Activated CD4-positive, alpha-beta memory T cell treated with anti-CD3 and anti-CD28 coated beads for 36 hours (primary cell): Measurements from ENCODE around the gene UVRAG. TPM values are rescaled to one million over a fixed set of nuclear protein-coding genes. Genes with fewer than 3 reads are reported as not detected.
"Not testable (repeated sequence)": the region's sequence is repeated elsewhere in the genome, so short reads cannot be mapped to it uniquely, and the experiment has no call there.

Source experiments
- CTCF ChIA-PET: fragments of 350-600 bp; sonication (Branson Sonifier 250); formaldehyde crosslinking; loops from one replicate; lab custom pipeline; 2021; ENCODE audit warnings: antibody characterized with exemption, inconsistent platforms; lab: Charles Lee
- POLR2A ChIA-PET: fragments of 350-600 bp; sonication (Branson Sonifier 250); formaldehyde crosslinking; loops from one replicate; lab custom pipeline; 2021; ENCODE audit warnings: antibody characterized with exemption; lab: Charles Lee
- DNase-seq: peaks from one replicate; pipeline ENCODE4 v3.0.0-alpha.2; 2020
- H3K27ac Mint-ChIP-seq: one replicate; pipeline ENCODE4 v1.8.0; 2021; ENCODE audit warnings: mixed read lengths
- H3K27me3 Mint-ChIP-seq: one replicate; pipeline ENCODE4 v1.8.0; 2021; ENCODE audit warnings: mixed read lengths
- H3K36me3 Mint-ChIP-seq: one replicate; pipeline ENCODE4 v1.8.0; 2021; ENCODE audit warnings: mixed read lengths
- H3K4me1 Mint-ChIP-seq: one replicate; pipeline ENCODE4 v1.8.0; 2021; ENCODE audit warnings: low read depth, mixed read lengths
- H3K4me3 Mint-ChIP-seq: one replicate; pipeline ENCODE4 v1.8.0; 2021; ENCODE audit warnings: mild to moderate bottlenecking, mixed read lengths
- H3K9me3 Mint-ChIP-seq: one replicate; pipeline ENCODE4 v1.8.0; 2021; ENCODE audit warnings: mixed read lengths
- intact Hi-C: fragments of 100-400 bp; cut with micrococcal nuclease; formaldehyde crosslinking; loops from one replicate; pipeline ENCODE4 v1.15.1; 2023
- total RNA-seq, 2 experiments: library from RNA; stranded (reverse); gene quantifications; one replicate each; pipeline ENCODE4 v1.2.3, GENCODE V29; 2021

The UVRAG gene
- total RNA-seq, 2 experiments from 2014 or later = 15.5 to 16.7 TPM

- ChIA-PET CTCF (no interaction called here), POLR2A (no interaction called here)
- H3K4me3 Mint-ChIP-seq = no peak overlapping the region
- H3K9me3 Mint-ChIP-seq = peaks cover 42% of the 10 kb centered on the region
- H3K27me3 Mint-ChIP-seq = no peaks in the 10 kb centered on the region
- intact Hi-C loops = no loop called here
- no peaks in the 10 kb centered on the region for H3K4me1 Mint-ChIP-seq
- H3K27ac Mint-ChIP-seq = no peak overlapping the region
- no peak for DNase-seq
- peaks cover 31% of the 10 kb centered on the region for H3K36me3 Mint-ChIP-seq
Measured at GRCh38 chr11:76049511-76049910, 234.5 kb downstream of the UVRAG start.

GRCh38 chr11:76051937-76052336, 236.9 kb downstream of the UVRAG start:
- peaks cover 27% of the 10 kb centered on the region for H3K36me3 Mint-ChIP-seq
- CTCF ChIA-PET = no interaction called here
- no peak overlapping the region for H3K27ac Mint-ChIP-seq
- H3K4me3 Mint-ChIP-seq = no peak overlapping the region
- POLR2A ChIA-PET = no interaction called here
- intact Hi-C loops = no loop called here
- H3K4me1 Mint-ChIP-seq = no peaks in the 10 kb centered on the region
- DNase-seq = no peak
- H3K9me3 Mint-ChIP-seq = peaks cover 29% of the 10 kb centered on the region
- H3K27me3 Mint-ChIP-seq = no peaks in the 10 kb centered on the region

- Mint-ChIP-seq H3K27me3 (no peaks in the 10 kb centered on the region), H3K4me1 (no peaks in the 10 kb centered on the region), H3K27ac (no peak overlapping the region), H3K4me3 (no peak overlapping the region), H3K36me3 (peaks cover 5% of the 10 kb centered on the region), H3K9me3 (peaks cover 5% of the 10 kb centered on the region)
- no peak for DNase-seq
- intact Hi-C loops = no loop called here
- POLR2A ChIA-PET = no interaction called here
- CTCF ChIA-PET = interaction anchor here (0.6 kb wide), 1 partner anchor 58 kb away, joined by 3 read pairs; no protein-coding TSS in a partner anchor
Measured at GRCh38 chr11:76054330-76054729, 239.3 kb downstream of the UVRAG start.

- H3K9me3 Mint-ChIP-seq = no peaks in the 10 kb centered on the region
- CTCF ChIA-PET = no interaction called here
- POLR2A ChIA-PET = no interaction called here
- H3K4me3 Mint-ChIP-seq = no peak overlapping the region
- intact Hi-C loops = no loop called here
- H3K27me3 Mint-ChIP-seq = no peaks in the 10 kb centered on the region
- H3K27ac Mint-ChIP-seq = no peak overlapping the region
- H3K4me1 Mint-ChIP-seq = no peaks in the 10 kb centered on the region
- DNase-seq = no peak
- peaks cover 6% of the 10 kb centered on the region for H3K36me3 Mint-ChIP-seq
Measured at GRCh38 chr11:76056876-76057275, 241.9 kb downstream of the UVRAG start.

- H3K4me3 Mint-ChIP-seq, intact Hi-C loops, CTCF ChIA-PET: not testable (repeated sequence)
Measured at GRCh38 chr11:76060475-76061036, 245.5 kb downstream of the UVRAG start.

GRCh38 chr11:76062733-76063132, 247.7 kb downstream of the UVRAG start:
- Mint-ChIP-seq H3K4me1 (no peaks in the 10 kb centered on the region), H3K4me3 (no peak overlapping the region), H3K27ac (no peak overlapping the region), H3K9me3 (no peaks in the 10 kb centered on the region), H3K36me3 (peaks cover 16% of the 10 kb centered on the region), H3K27me3 (no peaks in the 10 kb centered on the region)
- POLR2A ChIA-PET = no interaction called here
- DNase-seq = no peak
- CTCF ChIA-PET = no interaction called here
- intact Hi-C loops = no loop called here

More at GRCh38 chr11:76060475-76061036, 245.5 kb downstream of the UVRAG start:
- H3K4me1 Mint-ChIP-seq, H3K27me3 Mint-ChIP-seq, H3K27ac Mint-ChIP-seq, POLR2A ChIA-PET, H3K36me3 Mint-ChIP-seq, DNase-seq, H3K9me3 Mint-ChIP-seq: not testable (repeated sequence)

- intact Hi-C loops = no loop called here
- Mint-ChIP-seq H3K36me3 (peaks cover 16% of the 10 kb centered on the region), H3K27me3 (no peaks in the 10 kb centered on the region), H3K4me1 (no peaks in the 10 kb centered on the region), H3K27ac (no peak overlapping the region), H3K4me3 (no peak overlapping the region), H3K9me3 (no peaks in the 10 kb centered on the region)
- ChIA-PET POLR2A (no interaction called here), CTCF (no interaction called here)
- DNase-seq = no peak
Measured at GRCh38 chr11:76064192-76064591, 249.2 kb downstream of the UVRAG start.

- H3K36me3 Mint-ChIP-seq = peaks cover 15% of the 10 kb centered on the region
- no peak overlapping the region for H3K27ac Mint-ChIP-seq
- H3K9me3 Mint-ChIP-seq = no peaks in the 10 kb centered on the region
- intact Hi-C loops = no loop called here
- H3K27me3 Mint-ChIP-seq = no peaks in the 10 kb centered on the region
- no peak for DNase-seq
- ChIA-PET CTCF (no interaction called here), POLR2A (no interaction called here)
- H3K4me3 Mint-ChIP-seq = no peak overlapping the region
- H3K4me1 Mint-ChIP-seq = no peaks in the 10 kb centered on the region
Measured at GRCh38 chr11:76067099-76067498, 252.1 kb downstream of the UVRAG start.

- Mint-ChIP-seq H3K27me3 (no peaks in the 10 kb centered on the region), H3K9me3 (no peaks in the 10 kb centered on the region), H3K4me3 (no peak overlapping the region), H3K36me3 (peaks cover 15% of the 10 kb centered on the region), H3K4me1 (no peaks in the 10 kb centered on the region), H3K27ac (no peak overlapping the region)
- ChIA-PET CTCF (no interaction called here), POLR2A (no interaction called here)
- DNase-seq = no peak
- intact Hi-C loops = no loop called here
Measured at GRCh38 chr11:76069001-76069400, 254.0 kb downstream of the UVRAG start.

- peaks cover 6% of the 10 kb centered on the region for H3K9me3 Mint-ChIP-seq
- H3K27me3 Mint-ChIP-seq = no peaks in the 10 kb centered on the region
- H3K4me3 Mint-ChIP-seq = no peak overlapping the region
- ChIA-PET POLR2A (no interaction called here), CTCF (no interaction called here)
- intact Hi-C loops = no loop called here
- H3K36me3 Mint-ChIP-seq = peaks cover 19% of the 10 kb centered on the region
- DNase-seq = no peak
- no peak overlapping the region for H3K27ac Mint-ChIP-seq
- H3K4me1 Mint-ChIP-seq = peaks cover 1% of the 10 kb centered on the region
Measured at GRCh38 chr11:76071090-76071489, 256.1 kb downstream of the UVRAG start.

GRCh38 chr11:76073724-76074123, 258.7 kb downstream of the UVRAG start:
- peaks cover 8% of the 10 kb centered on the region for H3K9me3 Mint-ChIP-seq
- H3K27me3 Mint-ChIP-seq = no peaks in the 10 kb centered on the region
- H3K27ac Mint-ChIP-seq = no peak overlapping the region
- H3K4me1 Mint-ChIP-seq = peaks cover 11% of the 10 kb centered on the region
- DNase-seq = no peak
- intact Hi-C loops = no loop called here
- ChIA-PET CTCF (no interaction called here), POLR2A (no interaction called here)
- no peak overlapping the region for H3K4me3 Mint-ChIP-seq
- H3K36me3 Mint-ChIP-seq = peaks cover 12% of the 10 kb centered on the region

- Mint-ChIP-seq H3K9me3 (peaks cover 8% of the 10 kb centered on the region), H3K27ac (no peak overlapping the region), H3K4me1 (peaks cover 11% of the 10 kb centered on the region), H3K36me3 (peaks cover 15% of the 10 kb centered on the region), H3K4me3 (no peak overlapping the region), H3K27me3 (no peaks in the 10 kb centered on the region)
- intact Hi-C loops = no loop called here
- ChIA-PET CTCF (interaction anchor here (1.0 kb wide), 1 partner anchor 34 kb away, joined by 3 read pairs; no protein-coding TSS in a partner anchor), POLR2A (no interaction called here)
- no peak for DNase-seq
Measured at GRCh38 chr11:76074148-76075095, 259.4 kb downstream of the UVRAG start.
